Endothelial cell of umbilical vein (primary cell): Measurements from ENCODE around the gene TH. TPM values are rescaled to one million over a fixed set of nuclear protein-coding genes. Genes with fewer than 3 reads are reported as not detected.

Experiments used
- BruUV-seq: library from RNA; stranded (reverse); fragments of 400-500 nt; replicated peaks from 2 replicates; lab custom pipeline; 2021; lab: Mats Ljungman, UMichigan
- CTCF ChIA-PET: fragments of 300-600, 350-600 bp; sonication (Branson Sonifier 250); formaldehyde crosslinking; loops from one replicate; lab custom pipeline; 2021; ENCODE audit warnings: antibody characterized with exemption, inconsistent platforms; lab: Charles Lee
- POLR2A ChIA-PET: fragments of 300-600, 350-600 bp; sonication (Branson Sonifier 250); formaldehyde crosslinking; loops from one replicate; lab custom pipeline; 2021; ENCODE audit warnings: antibody characterized with exemption, inconsistent platforms; lab: Charles Lee
- DNase-seq: peaks from one replicate; pipeline ENCODE4 v3.0.0-alpha.2; 2011; ENCODE audit warnings: low read depth, low spot score
- FAIRE-seq: peaks from 2 replicates; lab custom pipeline; 2011; peaks lifted over from hg19 to GRCh38; lab: Jason Lieb, UNC
- H2AFZ ChIP-seq: 2 replicates; pipeline ENCODE4 v1.6.0; 2012; ENCODE audit warnings: low read depth, low read length, control low read depth, inconsistent platforms
- H3K27ac ChIP-seq: 2 replicates; pipeline ENCODE4 v1.5.1; 2011; ENCODE audit warnings: low read depth, mild to moderate bottlenecking, control low read depth, low read length, moderate library complexity; ENCODE audit not compliant: insufficient read depth
- H3K27me3 ChIP-seq, 2 experiments: 2 replicates each; pipeline versions ENCODE4 v1.6.0 to v1.6.1; 2011; ENCODE audit warnings: low read length in 2 of 2, mixed read lengths in 1 of 2; ENCODE audit not compliant: control insufficient read depth in 2 of 2, insufficient read depth in 2 of 2
- H3K36me3 ChIP-seq, 2 experiments: 2 replicates in 1 of 2; 3 replicates in 1 of 2; pipeline ENCODE4 v1.5.1; 2011; ENCODE audit warnings: low read length in 2 of 2, mild to moderate bottlenecking in 1 of 2, moderate library complexity in 1 of 2; ENCODE audit not compliant: control insufficient read depth in 2 of 2, insufficient read depth in 2 of 2; ENCODE audit errors: extremely low read depth in 1 of 2
- H3K4me1 ChIP-seq: 3 replicates; pipeline ENCODE4 v1.5.1; 2011; ENCODE audit warnings: mild to moderate bottlenecking, low read length; ENCODE audit not compliant: control insufficient read depth, insufficient read depth; ENCODE audit errors: extremely low read depth
- H3K4me2 ChIP-seq: 2 replicates; pipeline ENCODE4 v1.6.1; 2011; ENCODE audit warnings: low read length, control low read depth, mixed read lengths; ENCODE audit not compliant: insufficient read depth
- H3K4me3 ChIP-seq, 3 experiments: fragments of 200-600 bp in 1 of 3; sonication (generic), shearing (Covaris generic) in 1 of 3; replicated peaks in 1 of 3; 2 replicates each; pipeline ENCODE4 v1.5.1; 2011 to 2016; ENCODE audit warnings: control low read depth in 3 of 3, low read length in 3 of 3, mild to moderate bottlenecking in 2 of 3, inconsistent platforms in 1 of 3, low read depth in 1 of 3, moderate library complexity in 1 of 3; ENCODE audit not compliant: insufficient read depth in 1 of 3
- H3K79me2 ChIP-seq: 2 replicates; pipeline ENCODE4 v1.6.0; 2012; ENCODE audit warnings: low read length, inconsistent platforms; ENCODE audit not compliant: control insufficient read depth, insufficient read depth
- H3K9ac ChIP-seq: replicated peaks from 2 replicates; pipeline ENCODE3; 2011; ENCODE audit warnings: low read length, control low read depth; ENCODE audit not compliant: insufficient read depth; ENCODE audit errors: extremely low read depth
- H3K9me1 ChIP-seq: replicated peaks from 3 replicates; pipeline ENCODE4 v1.6.0; 2011; ENCODE audit warnings: mild to moderate bottlenecking, low read length; ENCODE audit not compliant: control insufficient read depth, insufficient read depth; ENCODE audit errors: extremely low read depth
- H3K9me3 ChIP-seq: replicated peaks from 2 replicates; pipeline ENCODE4 v1.5.1; 2012; ENCODE audit warnings: low read length, inconsistent platforms; ENCODE audit not compliant: control insufficient read depth, insufficient read depth
- H4K20me1 ChIP-seq: replicated peaks from 2 replicates; pipeline ENCODE3; 2011; ENCODE audit warnings: mild to moderate bottlenecking, low read length; ENCODE audit not compliant: control insufficient read depth, insufficient read depth; ENCODE audit errors: extremely low read depth
- CTCF ChIP-seq, 2 donors: IDR thresholded peaks; 1 replicate in 1 of 2; 2 replicates in 1 of 2; pipeline ENCODE4 v1.5.1; 2011; ENCODE audit warnings: low read length in 2 of 2, mild to moderate bottlenecking in 2 of 2, moderate library complexity in 2 of 2, control low read depth in 1 of 2, inconsistent platforms in 1 of 2, low read depth in 1 of 2; ENCODE audit not compliant: insufficient read depth in 1 of 2; ENCODE audit errors: extremely low read depth in 1 of 2
- EZH2 ChIP-seq: IDR thresholded peaks from 2 replicates; pipeline ENCODE4 v1.6.1; 2012; ENCODE audit warnings: borderline replicate concordance, low read depth, mild to moderate bottlenecking, moderate library complexity, low read length, inconsistent platforms; ENCODE audit not compliant: severe bottlenecking
- FOS ChIP-seq: IDR thresholded peaks from 2 replicates; pipeline ENCODE4 v1.6.1; 2011; ENCODE audit warnings: mild to moderate bottlenecking, low read length, moderate library complexity, borderline replicate concordance; ENCODE audit not compliant: insufficient read depth
- GATA2 ChIP-seq: IDR thresholded peaks from 2 replicates; pipeline ENCODE4 v1.7.0; 2011; ENCODE audit warnings: low read depth, mild to moderate bottlenecking, moderate library complexity, mixed read lengths, low read length; ENCODE audit not compliant: insufficient read length, insufficient read depth
- JUN ChIP-seq: IDR thresholded peaks from 2 replicates; pipeline ENCODE4 v1.6.1; 2011; ENCODE audit warnings: borderline replicate concordance, low read depth; ENCODE audit not compliant: insufficient read length, insufficient read depth
- POLR2A ChIP-seq: IDR thresholded peaks from 2 replicates; pipeline ENCODE4 v1.6.1; 2012; ENCODE audit warnings: low read depth, mild to moderate bottlenecking, control low read depth, low read length
- dilution Hi-C: fragments of 300-500 bp; cut with MboI; formaldehyde crosslinking; loops from one replicate; pipeline ENCODE4 v1.15.0; 2019; ENCODE audit warnings: low sequenced_read_pairs; ENCODE audit not compliant: extremely low pct_ligation_motif_present
- intact Hi-C: fragments of 100-400 bp; cut with micrococcal nuclease; formaldehyde crosslinking; loops from one replicate; pipeline ENCODE4 v1.10.0; 2022
- polyA plus RNA-seq, 4 experiments: library from polyadenylated mRNA; depleted of rRNA in 3 of 4; stranded (reverse) in 3 of 4; unstranded in 1 of 4; fragments of >200 nt; gene quantifications; 2 replicates each; pipeline versions ENCODE4 v1.2.1 to v1.2.3, GENCODE V29; 2011 to 2012; ENCODE audit warnings: missing spikeins in 1 of 4
- total RNA-seq: library from RNA; stranded (reverse); gene quantifications from 2 replicates; pipeline ENCODE4 v1.2.3, GENCODE V29; 2021
- TF ChIP-seq, protein P1 (sequence below): IDR thresholded peaks from 2 replicates; pipeline ENCODE4 v1.6.1; 2011; ENCODE audit not compliant: insufficient read depth, insufficient read length

TH gene
- total and polyA plus RNA-seq, 2 donors (not counting 3 experiments of a cell fraction or from before 2014, with no cell fraction given): not detected

DNA sequence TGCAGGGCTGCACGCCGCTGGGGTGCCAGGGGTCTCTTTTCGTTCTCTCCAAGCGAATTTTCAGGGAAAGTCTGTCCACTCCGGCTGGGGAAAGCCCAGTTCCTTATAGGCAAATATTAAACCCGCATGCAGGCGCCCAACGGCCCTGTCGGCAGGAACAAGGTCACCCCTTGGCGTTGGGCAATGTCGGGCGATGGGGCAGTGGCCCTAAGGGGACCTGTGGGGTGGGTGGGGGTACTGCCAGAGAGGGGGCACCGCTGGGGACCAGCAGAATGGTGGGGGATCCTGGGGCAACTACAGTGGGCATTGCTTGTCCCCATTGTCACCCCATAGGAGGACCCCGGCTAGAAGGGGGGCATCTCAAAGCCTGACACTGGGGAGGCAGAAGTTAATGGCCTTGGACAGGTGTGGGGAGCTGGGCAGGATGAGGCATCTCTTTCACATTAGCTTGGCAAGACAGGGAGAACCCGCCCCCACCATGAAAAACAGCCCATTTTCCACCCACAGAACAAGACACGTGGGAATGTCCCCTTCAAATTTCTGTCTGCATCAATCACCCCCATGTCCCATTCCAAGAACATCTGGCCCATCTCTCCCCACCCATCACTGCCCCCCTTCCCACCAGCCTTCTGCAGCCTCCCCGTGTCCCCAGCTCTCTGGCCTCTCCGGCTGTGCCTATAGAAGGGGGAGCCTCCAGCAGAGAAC lies 26.9 kb downstream of the TH start:
- no peak for TF ChIP-seq CTCF (IDR thresholded peaks at IDR 0.05; ENCODE audit: extremely low read depth in 1 of 2, insufficient read depth in 1 of 2, low read depth in 1 of 2, low read length in 2 of 2)
- no peak for TF ChIP-seq FOS
- no TSS peak for BruUV-seq
- H3K9me3 ChIP-seq: no peaks in the 10 kb centered on the region
- CTCF ChIA-PET: interaction anchor here (1.2 kb wide), 1 partner anchor 106 kb away, joined by 3 read pairs; no protein-coding TSS in a partner anchor
- no peak overlapping the region for H3K9ac ChIP-seq
- H3K4me2 ChIP-seq: no peak overlapping the region
- no peaks in the 10 kb centered on the region for H3K9me1 ChIP-seq
- H3K27ac ChIP-seq: no peak overlapping the region
- H4K20me1 ChIP-seq: no peaks in the 10 kb centered on the region
- no peaks in the 10 kb centered on the region for H3K4me1 ChIP-seq
- DNase-seq (no peak), FAIRE-seq (no peak)
- H3K36me3 ChIP-seq: no peaks in the 10 kb centered on the region
- H3K79me2 ChIP-seq: no peaks in the 10 kb centered on the region
- POLR2A ChIA-PET: no interaction called here
- intact Hi-C loops: no loop called here
- H2AFZ ChIP-seq: no peak overlapping the region
- peaks cover 58 to 76% of the 10 kb centered on the region in 2 experiments for H3K27me3 ChIP-seq
- no peak overlapping the region for H3K4me3 ChIP-seq
- dilution Hi-C loops: no loop called here

DNA sequence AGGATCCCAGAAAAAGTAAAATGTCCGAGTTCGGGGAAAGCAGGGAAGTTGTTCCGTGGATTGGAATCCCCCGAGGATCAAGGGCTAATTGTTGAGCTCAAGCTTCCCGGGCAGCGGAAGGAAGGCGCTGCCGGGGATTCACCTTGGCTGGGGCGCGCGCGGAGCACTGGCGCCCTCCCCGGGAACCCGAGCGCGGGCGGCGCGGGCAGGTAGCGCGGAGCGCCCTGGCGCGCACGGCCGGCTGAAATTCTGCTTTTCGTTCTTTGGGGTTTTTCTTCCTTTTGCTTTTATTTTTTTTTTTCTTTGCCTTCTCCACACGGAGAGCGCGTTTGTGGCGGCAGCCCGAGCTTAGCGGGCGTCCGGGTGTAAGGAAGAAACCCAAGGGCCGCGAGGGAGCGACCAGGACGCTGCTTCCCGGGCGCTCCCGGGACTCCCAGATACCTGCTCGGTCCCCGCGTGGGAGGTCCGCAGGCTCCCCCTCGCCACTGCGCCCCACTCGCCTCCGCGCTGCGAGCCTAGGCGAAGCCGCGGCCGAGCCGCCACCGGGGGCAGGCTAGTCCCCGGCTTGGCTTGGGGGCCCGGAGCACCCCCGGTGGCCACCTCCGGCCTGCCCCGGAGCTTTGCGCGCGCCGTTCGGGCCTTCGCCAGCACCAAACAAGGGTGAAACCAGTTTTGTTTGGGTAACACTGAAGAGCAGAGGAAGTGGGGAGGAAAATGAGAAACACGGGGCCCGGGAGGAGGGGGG lies 27.6 kb downstream of the TH start:
- FAIRE-seq: no peak
- DNase-seq: no peak
- Histone ChIP-seq H3K27ac (no peak overlapping the region), H3K79me2 (no peaks in the 10 kb centered on the region), H3K36me3 (no peaks in the 10 kb centered on the region), H2AFZ (no peak overlapping the region), H3K4me1 (no peaks in the 10 kb centered on the region), H3K9me3 (no peaks in the 10 kb centered on the region), H4K20me1 (no peaks in the 10 kb centered on the region), H3K4me3 (no peak overlapping the region), H3K27me3 (peaks cover 58 to 79% of the 10 kb centered on the region in 2 experiments), H3K4me2 (no peak overlapping the region), H3K9ac (no peak overlapping the region), H3K9me1 (no peaks in the 10 kb centered on the region)
- dilution Hi-C loops (no loop called here), intact Hi-C loops (no loop called here)
- CTCF ChIA-PET: interaction anchor here (1.2 to 5.9 kb wide), 2 partner anchors 8 to 105 kb away, joined by 3 to 64 read pairs; no protein-coding TSS in a partner anchor
- POLR2A ChIA-PET: no interaction called here
- no TSS peak for BruUV-seq
- TF ChIP-seq, protein P1, sequence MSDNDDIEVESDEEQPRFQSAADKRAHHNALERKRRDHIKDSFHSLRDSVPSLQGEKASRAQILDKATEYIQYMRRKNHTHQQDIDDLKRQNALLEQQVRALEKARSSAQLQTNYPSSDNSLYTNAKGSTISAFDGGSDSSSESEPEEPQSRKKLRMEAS: no peak
- TF ChIP-seq GATA2: no peak
- TF ChIP-seq JUN: no peak
- TF ChIP-seq EZH2: peak; percentile 68
- TF ChIP-seq POLR2A: no peak
